GM19328 (cell line): ENCODE results near the gene JOSD1.
A peak's percentile ranks its signal among the peaks of the same experiment; 100 is the strongest.
"Not testable (repeated sequence)": the region's sequence is repeated elsewhere in the genome, so short reads cannot be mapped to it uniquely, and the experiment has no call there.

Source experiments
- ATAC-seq: cut with Tn5 transposase; IDR thresholded peaks from one replicate; pipeline ENCODE4 v1.9.1; 2021; ENCODE audit warnings: mild to moderate bottlenecking, moderate library complexity; ENCODE audit not compliant: unreplicated experiment

JOSD1 gene

GRCh38 chr22:38696606-38697424, 3.9 kb downstream of the JOSD1 start:
- ATAC-seq: no peak

- no peak for ATAC-seq
Observed at GRCh38 chr22:38694940-38695339, 5.8 kb downstream of the JOSD1 start.

DNA sequence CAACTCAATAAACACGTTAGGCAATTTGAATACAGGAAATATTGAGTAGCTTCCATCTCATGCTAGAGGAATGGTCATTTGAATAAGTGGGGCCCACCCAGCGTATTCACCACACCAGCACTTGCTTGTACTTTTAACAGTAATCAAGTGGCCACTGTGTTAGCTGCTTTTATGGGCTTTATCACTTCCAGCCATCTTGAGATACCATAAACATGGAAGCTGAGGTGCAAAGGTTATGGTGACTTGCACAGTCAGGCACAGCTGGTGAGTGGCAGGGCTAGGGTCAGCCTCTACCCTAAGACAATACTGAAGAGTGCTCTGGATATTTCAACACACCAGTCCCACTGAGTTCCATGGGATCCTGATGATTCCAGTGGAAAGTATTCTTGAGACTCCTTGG, 6.7 kb downstream of the JOSD1 start:
- no peak for ATAC-seq

- no peak for ATAC-seq
Observed at GRCh38 chr22:38689651-38690050, 11.1 kb downstream of the JOSD1 start.

GRCh38 chr22:38685761-38686160, 15.0 kb downstream of the JOSD1 start:
- no peak for ATAC-seq

GRCh38 chr22:38684895-38685294, 15.8 kb downstream of the JOSD1 start:
- ATAC-seq: no peak

DNA sequence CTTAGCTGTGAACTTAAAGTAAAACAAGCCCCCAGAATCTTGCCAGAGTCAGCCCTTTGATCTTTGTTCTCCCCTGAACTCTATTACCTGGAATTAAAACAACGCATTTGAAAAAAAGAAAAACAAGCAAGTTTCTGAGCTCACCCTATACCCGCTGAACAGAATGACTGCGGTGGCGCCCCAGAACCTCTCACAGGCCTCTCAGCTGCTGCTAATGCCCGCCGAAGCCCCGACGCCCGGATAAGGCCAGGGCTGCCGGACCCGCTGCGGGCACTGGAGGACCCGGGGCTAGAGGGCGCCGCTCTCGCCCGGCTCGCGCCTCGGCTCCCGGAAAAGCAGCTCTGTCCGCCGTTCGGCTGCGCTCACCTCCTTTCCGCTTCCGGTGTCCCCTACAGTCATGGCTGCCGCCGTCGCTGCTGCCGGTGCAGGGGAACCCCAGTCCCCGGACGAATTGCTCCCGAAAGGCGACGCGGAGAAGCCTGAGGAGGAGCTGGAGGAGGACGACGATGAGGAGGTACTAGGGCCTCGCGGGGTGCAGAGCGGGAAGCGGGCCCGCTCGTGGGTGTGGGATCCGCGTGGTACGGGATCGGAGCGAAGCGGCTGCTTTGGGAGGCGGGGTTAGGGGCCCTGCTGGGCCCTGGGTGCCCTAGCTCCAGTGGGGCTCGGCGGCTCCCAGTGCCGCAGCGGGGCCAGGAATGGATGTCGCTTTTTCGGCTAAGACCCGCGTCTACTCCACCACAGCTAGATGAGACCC, 19.0 kb downstream of the JOSD1 start, which contains the start of gene TOMM22:
TSS of gene TOMM22 (plus strand) at position 376 of the 754 bp plus-strand sequence. CDS start at position 398, 22 bp downstream.
- ATAC-seq: peak; percentile 91

DNA sequence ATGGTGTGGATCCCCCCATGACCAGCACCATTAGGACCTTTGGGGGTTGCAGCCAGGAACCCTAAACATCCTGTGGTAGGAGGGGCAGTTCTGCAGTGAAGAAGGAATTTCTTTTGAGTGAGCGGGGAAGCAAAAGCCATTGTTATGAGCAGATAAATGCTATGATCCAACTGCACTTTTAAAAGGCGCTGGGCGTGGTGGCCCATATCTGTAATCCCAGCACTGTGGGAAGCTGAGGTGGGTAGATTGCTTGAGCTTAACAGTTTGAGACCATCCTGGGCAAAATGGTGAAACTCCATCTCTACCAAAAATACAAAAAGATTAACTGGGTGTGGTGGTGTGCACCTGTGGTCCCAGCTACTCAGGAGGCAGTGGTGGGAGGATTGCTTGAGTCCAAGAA, 24.9 kb downstream of the JOSD1 start:
- no peak for ATAC-seq

DNA sequence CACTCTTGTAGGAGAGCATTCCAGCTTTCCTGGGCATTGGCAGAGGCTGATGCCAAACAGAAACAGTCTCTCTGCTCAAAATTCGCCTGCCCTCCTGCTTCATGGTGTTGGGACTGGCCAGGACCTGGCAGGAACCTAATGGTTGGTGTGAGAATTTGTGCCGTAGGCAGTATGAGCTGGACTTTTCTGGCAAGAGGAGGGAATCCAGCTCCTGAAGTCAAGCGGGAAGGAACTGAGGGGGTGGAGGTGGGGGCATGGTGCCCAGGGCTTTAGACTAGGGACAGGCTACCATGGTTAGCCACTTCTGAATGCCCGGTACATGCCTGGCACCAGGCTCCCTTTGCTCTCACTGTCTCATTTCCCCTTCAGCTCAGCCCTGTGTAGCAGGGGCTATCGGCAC, 25.9 kb downstream of the JOSD1 start:
- ATAC-seq: no peak

GRCh38 chr22:38657045-38657909, 43.5 kb downstream of the JOSD1 start:
- no peak for ATAC-seq

- peak; percentile 63 for ATAC-seq
Observed at GRCh38 chr22:38656256-38657044, 44.3 kb downstream of the JOSD1 start, which contains the start of the genes CBY1 and FAM227A. CBY1 (plus strand) TSS chr22:38656638; CDS start chr22:38668055, 11,417 bp downstream. FAM227A (minus strand) TSS chr22:38656392; CDS start chr22:38650168, 6,224 bp downstream.

- no peak for ATAC-seq
Observed at GRCh38 chr22:38655519-38656255, 45.1 kb downstream of the JOSD1 start.

DNA sequence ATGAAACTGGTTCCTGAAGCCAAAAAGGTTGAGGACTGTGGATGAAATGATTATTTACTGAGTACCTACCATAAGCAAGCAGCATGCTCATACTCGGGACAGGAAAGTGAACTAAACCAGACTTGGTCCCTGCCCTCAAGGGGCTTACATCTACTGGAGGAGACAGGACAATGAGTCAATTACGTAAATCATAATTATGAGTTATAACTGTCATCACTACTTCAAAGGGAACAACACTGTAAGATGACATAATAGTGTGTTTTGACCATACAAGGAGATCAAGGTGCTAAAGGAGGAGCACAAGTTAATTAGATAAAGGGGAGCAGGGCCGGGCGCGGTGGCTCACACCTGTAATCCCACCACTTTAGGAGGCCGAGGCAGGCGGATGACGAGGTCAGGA, 47.0 kb downstream of the JOSD1 start:
- ATAC-seq: no peak

DNA sequence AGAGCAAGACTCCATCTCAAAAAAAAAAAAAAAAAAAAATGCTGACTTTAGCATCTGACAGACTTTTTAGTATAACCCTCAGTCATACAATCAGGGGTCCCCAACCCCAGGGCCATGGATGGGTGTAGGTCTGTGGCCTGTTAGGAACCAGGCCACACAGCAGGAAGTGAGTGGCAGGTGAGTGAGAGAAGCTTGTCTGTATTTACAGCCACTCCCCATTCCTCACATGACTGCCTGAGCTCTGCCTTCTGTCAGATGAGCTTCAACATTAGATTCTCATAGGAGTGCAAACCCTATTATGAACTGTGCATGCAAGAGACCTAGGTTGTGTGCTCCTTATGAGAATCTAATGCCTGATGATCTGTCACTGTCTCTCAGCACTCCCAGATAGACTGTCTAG, 47.9 kb downstream of the JOSD1 start:
- ATAC-seq: no peak

DNA sequence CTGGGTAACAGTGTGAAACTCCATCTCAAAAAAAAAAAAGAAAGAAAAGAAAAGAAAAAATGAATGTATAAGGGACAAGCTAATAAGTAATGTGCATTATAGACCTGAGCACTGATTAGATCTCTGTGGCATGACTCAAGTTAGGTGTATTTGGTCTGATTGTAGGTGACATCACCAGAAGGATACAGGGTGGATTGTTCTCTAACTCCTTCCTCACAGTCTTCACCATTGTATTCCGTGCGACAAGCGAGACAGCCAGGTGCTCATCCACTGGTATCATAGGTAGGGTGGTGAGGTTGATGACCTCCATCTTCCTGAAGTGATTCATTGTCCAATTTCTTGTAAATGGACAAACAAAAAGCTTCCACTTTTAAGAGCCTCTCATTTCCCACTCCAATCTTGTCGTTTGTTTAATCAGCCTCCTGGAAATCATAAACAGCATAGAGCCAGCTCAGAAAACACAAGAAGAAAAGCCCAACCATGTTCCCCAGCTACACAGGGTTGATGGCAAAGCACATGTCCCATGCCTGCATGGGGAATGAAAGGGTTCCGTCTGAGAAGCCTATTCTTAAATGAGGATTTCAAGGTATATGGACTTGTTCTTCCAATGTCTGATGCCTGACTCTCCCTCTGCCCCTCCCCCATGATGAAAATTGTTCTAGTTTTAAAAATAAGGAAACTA, 50.8 kb downstream of the JOSD1 start:
- ATAC-seq: no peak

DNA sequence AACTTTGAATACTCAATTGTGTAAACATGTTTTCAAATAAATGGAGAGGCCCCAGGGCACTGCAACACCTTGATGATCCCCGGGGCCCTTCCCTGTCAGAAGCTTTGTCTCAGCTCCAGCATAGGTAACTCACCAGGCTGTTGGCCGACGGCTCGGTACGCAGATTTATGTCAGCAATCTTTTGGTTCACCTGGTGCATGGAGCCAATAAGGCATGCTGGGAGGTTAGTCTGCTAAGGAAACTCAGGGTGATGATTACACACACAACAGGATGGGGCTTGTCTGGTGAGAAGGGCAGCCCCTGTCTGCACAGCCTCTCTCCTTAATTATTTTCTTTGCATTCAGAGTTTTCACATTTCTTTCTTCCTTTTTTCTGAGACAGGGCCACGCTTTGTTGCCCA, 55.3 kb downstream of the JOSD1 start:
- ATAC-seq: no peak

DNA sequence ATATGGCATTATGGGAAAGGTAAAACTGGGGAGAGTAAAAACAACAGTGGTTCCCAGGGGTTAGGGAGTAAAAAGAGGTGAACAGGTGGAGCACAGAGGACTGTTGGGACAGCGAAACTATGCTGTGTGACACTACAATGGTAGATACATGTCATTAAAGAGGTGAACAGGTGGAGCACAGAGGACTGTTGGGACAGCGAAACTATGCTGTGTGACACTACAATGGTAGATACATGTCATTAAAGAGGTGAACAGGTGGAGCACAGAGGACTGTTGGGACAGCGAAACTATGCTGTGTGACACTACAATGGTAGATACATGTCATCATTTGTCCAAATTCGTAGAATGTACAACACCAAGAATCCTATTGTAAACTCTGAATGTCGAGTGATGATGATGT, 56.5 kb downstream of the JOSD1 start:
- ATAC-seq: not testable (repeated sequence)

- ATAC-seq: no peak
Observed at GRCh38 chr22:38641476-38642040, 59.2 kb downstream of the JOSD1 start.

GRCh38 chr22:38638728-38639127, 62.0 kb downstream of the JOSD1 start:
- ATAC-seq: no peak
